Amniotic epithelial cell (primary cell): ENCODE results near the gene SHISAL2A.
A peak's percentile ranks its signal among the peaks of the same experiment; 100 is the strongest.
"Not testable (repeated sequence)": the region's sequence is repeated elsewhere in the genome, so short reads cannot be mapped to it uniquely, and the experiment has no call there.

Experiments used
- DNase-seq: peaks from one replicate; pipeline ENCODE4 v3.0.0-alpha.2; 2010; ENCODE audit warnings: low read depth

The SHISAL2A gene

DNA sequence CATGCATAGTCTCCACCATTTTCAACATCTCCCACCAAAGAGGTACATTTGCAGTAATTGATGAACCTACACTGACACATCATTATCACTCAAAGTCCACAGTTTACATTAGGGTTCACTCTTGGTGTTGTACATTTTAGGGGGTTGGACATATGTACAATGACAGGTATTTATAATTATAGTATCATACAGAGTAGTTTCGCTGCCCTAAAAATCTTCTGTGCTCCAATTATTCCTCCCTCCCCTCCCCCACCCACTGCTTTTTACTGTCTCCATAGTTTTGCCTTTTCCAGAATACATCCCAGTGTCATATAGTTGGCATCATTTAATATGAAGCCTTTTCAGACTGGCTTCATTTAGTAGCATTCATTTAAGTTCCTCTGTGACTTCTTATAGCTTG is 51.6 kb downstream of the SHISAL2A start:
- DNase-seq: no peak

DNA sequence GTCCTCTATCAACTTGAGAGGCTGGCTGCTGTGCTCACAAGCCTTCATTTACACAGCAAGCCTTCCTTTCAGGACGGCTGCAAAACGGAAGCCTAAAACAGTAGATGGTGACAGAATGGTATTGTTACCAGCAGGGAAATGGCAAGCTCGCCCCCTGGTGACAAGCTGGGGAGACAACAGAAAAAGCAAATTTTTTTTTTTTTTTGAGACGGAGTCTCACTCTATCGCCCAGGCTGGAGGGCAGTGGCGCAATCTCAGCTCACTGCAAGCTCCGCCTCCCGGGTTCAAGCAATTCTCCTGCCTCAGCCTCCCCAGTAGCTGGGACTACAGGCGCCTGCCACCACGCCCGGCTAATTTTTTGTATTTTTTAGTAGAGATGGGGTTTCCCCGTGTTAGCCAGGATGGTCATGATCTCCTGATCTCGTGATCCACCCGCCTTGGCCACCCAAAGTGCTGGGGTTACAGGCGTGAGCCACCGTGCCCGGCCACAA is 53.3 kb downstream of the SHISAL2A start:
- peak; percentile 72 for DNase-seq

DNA sequence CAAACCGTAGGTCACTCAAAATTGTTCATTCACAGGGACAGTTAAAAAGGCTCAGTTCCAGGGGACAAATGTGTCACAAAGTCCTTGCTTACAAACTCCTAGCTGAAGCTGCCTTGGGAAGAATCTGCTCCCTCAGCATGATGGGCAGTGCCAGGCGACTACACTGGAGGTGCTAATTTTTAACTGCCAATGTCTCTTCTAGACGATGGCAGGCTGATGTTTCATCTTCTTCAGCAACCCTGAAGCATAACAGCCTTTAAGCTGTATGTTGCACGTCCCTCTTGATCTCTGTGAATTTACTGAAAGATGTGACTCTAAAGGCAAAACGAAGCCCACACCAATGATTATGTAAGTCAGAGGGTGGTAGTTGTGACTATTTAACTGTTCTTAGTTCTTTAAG is 53.9 kb downstream of the SHISAL2A start:
- DNase-seq: no peak

DNA sequence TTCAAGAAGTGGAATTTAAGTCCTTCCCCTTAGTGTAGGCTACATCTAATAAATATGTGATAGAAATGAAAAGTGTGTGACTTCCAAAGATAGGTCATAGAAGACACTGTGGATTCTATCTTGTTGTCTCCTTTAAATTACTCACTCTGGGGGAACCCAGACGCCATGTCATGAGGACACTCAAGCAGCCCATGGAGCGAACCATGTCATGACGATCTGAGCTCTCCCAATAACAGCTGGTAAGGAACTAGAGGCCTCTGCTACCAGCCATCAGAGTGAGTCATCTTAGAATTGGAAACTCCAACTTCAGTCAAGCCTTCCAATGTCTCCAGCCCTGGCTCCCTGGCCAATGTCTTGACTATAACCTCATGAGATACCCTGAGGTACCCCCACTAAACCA is 58.9 kb downstream of the SHISAL2A start:
- DNase-seq: no peak

DNA sequence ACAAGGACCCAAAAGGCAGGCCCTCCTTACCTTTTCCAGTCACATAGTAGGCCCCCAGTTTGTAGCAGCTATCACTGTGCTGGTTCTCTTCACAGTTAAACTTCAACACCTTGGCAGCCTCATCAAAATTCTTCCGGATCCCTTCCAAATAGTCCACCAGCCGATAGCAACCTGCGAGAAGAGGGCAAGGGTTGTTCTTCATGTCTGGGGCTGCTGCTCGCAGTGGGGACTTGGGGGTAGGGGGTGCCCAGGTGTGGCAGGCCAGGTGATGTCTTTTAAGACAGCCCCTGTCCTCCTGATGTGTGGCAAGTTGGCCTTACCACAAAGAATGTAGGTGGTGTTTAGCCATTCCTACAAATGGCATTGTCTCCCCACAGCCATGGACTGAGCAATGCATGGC is 59.7 kb downstream of the SHISAL2A start:
- DNase-seq: no peak

DNA sequence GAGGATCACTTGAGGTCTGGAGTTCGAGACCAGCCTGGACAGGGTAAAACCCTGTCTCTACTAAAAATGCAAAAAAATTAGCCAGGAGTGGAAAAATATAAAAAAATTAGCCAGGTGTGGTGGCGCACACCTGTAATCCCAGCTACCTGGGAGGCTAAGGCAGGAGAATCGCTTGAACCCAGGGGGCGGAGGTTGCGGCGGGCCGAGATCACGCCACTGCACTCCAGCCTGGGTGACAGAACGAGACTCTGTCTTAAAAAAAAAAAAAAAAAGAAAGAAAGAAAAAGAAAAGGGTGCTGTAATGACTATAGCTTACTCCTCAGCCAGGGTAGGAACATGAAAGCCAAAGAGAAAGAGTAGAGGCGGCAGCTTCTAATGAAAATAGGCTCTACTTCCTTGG is 60.4 kb downstream of the SHISAL2A start:
- not testable (repeated sequence) for DNase-seq

DNA sequence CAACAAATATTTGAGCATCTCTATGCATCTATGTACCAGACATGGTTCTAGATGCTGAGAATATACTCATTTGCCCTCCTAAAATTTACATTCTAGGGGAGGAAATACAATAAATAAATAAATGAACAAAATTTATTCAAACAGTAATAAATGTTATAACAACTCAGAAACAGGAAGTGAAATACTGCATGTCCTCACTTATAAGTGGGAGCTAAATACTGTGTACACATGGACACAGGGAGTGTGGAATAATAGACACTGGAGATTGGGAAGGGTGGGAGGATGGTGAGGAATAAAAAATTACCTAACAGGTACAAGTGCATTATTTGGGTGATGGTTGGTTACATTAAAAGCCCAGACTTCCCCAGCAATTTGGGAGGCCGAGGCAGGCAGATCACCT is 60.9 kb downstream of the SHISAL2A start:
- DNase-seq: no peak

DNA sequence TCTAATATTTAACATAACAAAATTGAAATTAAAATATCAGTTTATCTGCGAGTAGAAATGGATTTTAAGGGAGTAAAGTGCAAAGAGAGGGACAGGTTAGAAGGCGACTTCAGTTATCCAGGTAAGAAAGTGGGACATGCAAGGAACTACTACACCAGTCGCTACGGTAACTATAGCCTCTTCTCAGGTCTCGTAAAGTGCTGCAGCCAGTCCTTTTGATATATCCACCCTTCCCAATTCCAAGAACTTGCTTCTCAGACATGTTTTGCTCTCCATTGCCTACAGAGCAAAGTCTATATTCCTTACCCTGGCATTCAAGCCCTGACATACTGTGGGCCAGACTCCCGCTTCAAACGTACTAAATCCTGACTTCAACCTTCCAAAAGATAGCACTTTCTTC is 62.7 kb downstream of the SHISAL2A start:
- no peak for DNase-seq

DNA sequence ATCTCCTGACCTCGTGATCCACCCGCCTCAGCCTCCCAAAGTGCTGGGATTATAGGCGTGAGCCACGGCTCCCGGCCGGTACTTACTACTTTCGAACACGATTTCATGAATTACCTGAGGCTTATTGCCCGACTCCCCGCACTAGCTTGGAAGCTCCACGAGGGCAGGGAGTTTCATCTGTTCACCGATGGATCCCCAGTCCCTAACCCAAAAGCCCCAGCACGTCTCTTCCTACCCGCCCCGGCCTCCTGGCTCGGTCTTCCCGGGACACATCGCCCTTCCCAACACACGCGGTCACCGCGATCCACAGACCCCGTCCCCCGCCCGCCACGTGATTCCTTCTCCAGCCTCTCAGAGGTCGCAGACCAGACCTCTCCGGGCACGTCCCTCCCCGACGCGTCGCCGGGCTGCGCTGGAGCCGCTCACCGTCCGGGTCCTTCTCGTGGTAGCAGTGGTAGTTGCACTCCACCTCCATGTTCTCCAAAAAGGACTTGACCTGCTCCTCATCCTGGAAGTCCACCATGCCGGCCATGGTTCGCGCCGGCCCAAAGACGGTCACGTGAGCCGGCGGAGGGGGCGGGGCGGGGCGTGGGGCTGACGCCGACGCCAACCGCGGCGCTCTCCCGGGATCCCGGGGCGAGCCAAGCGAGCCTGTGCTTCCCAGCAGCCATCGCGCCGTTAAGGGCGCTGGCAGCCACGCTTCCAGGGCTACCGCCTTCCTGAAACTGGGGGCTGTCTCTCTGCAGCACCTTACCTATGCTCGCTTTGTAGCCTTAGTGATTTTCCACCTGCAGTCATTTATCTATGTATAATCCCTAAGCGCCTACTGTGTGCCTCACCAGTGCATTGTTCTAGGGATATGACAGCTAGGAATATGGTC is 65.1 kb downstream of the SHISAL2A start, which contains the start of gene COA7:
COA7 (minus strand) TSS at position 553 of the 880 bp plus-strand sequence; CDS start at position 532, 21 bp downstream.
- DNase-seq: peak; percentile 70

DNA sequence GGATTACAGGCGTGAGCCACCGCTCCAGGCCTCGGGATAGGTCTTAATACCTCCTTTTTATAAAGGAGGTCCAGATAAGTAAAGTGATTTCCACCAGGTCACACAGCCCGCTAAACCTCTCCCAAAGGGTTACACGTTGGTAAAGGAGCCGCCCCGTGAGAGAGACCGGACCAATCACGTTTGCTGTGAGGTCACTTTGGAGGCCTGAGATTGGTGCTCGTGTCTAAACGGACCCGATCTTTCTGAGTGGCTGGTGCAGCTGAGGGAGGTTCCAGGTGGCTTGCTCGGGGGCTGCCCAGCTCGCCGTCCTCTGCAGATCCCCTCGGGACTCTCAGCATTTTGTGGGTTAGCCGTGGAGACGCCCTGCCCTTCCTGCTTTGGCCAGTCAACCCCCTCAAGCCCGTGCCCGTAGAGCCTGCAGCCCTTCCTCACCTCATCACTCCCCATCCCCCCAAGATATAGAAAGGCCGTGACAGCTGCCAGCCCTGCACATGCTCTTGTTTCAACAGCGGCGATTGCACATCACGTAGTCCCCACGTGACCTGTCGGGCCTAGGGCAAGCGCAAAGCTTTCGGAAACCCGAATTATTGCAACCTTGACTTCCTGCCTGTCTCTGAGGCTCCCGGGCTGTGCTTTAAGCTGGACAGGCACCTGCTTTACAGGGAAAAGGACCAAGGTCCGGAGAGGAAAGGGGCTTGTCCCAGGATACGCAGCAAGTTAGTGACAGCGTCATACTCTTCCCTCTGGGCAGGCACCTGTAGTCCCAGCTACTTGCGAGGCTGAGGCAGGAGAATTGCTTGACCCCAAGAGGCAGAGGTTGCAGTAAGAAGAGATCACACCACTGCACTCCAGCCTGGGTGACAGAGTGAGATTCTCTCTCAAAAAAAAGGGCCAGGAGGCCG is 70.2 kb downstream of the SHISAL2A start:
- DNase-seq: peak; percentile 94

DNA sequence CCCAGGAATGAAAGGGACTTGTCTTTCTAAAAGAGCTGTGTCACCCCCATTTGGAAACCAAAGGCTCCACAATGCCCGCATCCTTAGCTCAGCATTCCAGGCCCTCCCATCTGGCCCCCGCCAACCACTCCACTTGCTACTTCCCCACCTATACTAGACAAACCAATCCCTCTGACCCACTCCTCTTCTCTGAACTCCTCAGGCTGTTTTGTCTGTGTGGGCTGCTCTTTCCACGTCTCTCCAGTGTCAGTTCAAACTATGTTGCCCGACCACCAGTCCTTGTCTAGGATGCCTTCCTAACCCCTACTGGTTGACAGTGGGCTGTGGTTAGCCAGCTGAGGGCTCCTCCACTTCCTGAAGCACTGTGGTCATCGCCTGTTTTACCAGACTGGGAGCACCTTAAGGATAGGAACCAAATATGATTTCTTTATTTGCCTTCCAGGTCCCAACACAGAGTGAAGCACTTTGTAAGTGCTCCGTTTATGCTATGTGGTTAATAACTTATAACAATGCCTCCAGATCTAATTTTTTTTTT is 73.2 kb downstream of the SHISAL2A start:
- no peak for DNase-seq
